GM18505 (cell line): Measurements from ENCODE around the gene ORAI3.
A peak's percentile ranks its signal among the peaks of the same experiment; 100 is the strongest.
"Not testable (repeated sequence)": the region's sequence is repeated elsewhere in the genome, so short reads cannot be mapped to it uniquely, and the experiment has no call there.

Experiments
- ATAC-seq: cut with Tn5 transposase; IDR thresholded peaks from one replicate; pipeline ENCODE4 v1.9.1; 2021; ENCODE audit not compliant: unreplicated experiment
- POLR2A ChIP-seq: IDR thresholded peaks from 4 replicates; pipeline ENCODE4 v1.6.1; 2011; ENCODE audit warnings: borderline replicate concordance; ENCODE audit not compliant: insufficient read depth, insufficient read length; ENCODE audit errors: extremely low read depth

Gene ORAI3

DNA sequence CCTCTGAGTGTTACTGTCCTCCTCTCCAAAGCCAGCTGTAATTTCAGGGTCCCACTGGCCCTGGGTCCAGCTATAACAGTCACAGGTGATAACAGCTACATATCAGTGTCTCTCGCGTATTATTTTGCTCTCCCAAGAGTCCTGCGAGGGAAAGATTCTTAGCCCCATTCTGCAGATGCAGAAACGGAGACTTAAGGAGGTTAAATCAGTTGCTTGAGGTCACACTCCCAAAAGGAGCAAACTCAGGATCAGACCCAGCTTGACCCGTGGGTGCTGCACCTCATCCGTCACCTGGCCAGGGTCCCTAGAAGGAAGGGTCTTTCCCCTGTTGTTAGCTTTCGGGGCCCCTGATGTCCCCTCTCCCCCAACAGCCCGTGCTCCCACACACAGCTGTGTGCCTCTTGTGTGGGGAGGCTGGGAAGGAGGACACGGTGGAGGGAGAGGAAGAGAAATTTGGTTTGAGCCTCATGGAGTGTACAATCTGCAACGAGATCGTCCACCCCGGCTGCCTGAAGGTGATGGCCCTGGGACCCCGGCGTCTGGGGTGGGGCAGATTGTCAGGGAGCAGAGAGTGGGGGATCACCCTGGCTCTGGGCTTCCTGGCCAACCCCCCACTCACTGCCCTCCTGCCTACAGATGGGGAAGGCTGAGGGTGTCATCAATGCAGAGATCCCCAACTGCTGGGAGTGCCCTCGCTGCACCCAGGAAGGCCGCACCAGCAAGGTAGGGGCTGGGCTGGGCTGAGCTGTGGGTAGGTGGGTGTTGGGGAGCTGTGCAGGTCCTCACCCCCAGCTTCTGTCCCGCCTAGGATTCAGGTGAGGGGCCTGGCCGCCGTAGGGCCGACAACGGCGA is 21.7 kb upstream of the ORAI3 start:
- ATAC-seq, result no peak
- TF ChIP-seq POLR2A, result no peak

DNA sequence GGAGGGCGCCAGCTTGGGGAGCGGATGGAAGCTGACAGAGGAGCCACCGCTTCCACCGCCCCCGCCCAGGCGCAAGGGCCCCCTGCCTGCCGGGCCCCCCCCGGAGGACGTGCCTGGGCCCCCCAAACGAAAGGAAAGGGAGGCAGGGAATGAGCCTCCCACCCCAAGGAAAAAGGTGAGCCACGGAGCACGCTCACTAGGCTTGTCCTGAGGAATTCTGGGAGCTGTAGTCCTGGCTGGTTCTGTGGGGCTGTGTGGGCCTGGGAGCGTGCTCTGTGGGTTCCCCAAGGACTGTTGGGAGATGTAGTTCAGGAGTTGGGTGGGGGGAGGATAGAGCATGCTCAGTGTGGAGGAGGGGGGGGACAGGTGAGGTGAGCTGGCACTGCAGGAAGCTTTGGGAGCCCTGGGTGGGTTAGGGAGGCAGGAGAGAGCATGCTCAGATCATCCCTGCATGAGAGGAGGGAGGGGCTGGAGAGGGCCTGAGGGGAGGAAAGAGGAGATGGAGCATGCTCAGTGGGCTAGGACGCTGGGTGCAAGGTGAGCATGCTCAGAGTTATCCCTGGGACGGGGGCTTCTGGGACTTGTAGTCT is 21.0 kb upstream of the ORAI3 start:
- TF ChIP-seq POLR2A, result no peak
- no peak for ATAC-seq

DNA sequence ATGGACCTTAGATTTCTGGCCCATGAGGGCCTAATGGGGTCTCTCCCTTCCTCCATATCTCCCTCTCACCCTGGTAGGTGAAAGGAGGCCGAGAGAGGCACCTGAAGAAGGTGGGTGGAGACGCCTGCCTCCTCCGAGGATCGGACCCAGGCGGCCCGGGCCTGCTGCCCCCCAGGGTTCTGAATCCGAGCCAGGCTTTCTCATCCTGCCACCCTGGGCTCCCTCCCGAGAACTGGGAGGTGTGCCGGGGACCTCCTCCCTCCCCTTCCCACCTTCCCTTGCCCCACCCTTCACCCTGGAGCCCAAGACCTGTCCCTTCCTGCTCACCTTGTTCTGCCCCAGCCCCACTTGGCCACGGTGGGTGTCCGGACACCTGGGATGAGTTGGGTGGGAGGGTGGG is 20.5 kb upstream of the ORAI3 start:
- ATAC-seq, result no peak
- no peak for TF ChIP-seq POLR2A

DNA sequence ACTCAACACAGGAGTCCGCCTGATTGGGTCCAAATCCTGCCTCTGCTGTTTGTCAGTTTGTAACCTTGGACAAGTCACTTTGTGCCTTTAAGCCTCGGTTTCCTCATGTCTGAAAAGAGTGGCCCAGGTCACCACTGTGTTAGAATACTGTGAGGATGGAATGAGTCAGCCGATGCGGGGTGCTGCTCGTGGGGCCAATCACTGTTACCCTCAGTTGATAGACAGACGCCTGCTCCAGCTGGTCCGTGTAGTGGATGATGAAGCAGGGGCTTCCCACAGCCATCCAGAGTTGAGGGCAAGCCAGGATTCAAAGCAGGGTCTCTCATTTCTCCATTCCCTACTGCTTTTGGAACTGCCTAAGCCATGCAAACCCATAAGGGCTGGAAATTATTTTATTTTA is 19.7 kb upstream of the ORAI3 start:
- no peak for TF ChIP-seq POLR2A
- no peak for ATAC-seq

DNA sequence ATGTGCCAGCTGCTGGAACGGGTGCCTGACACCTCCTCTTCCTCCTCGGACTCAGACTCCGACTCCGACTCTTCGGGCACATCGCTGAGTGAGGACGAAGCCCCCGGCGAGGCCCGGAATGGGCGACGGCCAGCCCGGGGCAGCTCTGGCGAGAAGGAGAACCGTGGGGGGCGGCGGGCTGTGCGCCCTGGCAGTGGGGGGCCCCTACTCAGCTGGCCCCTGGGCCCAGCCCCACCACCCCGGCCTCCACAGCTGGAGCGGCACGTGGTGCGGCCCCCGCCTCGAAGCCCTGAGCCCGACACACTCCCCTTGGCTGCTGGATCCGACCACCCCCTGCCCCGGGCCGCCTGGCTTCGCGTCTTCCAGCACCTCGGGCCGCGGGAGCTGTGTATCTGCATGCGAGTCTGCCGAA is 18.7 kb upstream of the ORAI3 start:
- ATAC-seq, result no peak
- no peak for TF ChIP-seq POLR2A

DNA sequence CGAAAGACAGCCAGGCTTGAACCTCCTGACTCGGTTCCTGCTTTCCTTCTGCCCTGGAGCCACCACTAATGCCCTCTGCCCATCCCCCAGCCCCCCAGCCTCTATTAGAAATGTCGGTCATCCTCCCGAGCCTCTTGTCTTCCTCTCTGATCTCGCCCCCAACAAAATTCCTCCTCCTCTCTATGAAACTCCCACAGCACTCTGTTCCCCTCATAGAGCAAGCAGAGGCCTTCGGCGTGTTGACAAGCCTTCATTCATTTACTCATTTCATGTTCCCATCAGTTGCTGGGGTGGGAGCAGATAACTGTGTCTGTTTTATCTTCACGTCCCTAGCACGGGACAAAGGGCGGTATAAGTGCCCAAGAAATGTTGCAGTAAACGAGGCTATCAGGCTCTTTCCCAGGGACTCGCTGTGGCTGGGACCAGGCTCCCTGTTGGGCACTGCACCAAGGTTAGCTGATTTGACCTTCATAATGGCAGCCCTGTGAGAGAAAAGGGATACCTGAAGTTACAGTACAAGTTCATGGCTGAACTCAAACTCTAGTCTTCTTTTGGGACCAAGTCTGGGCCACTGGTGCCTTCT is 17.7 kb upstream of the ORAI3 start:
- ATAC-seq, result no peak
- no peak for TF ChIP-seq POLR2A

DNA sequence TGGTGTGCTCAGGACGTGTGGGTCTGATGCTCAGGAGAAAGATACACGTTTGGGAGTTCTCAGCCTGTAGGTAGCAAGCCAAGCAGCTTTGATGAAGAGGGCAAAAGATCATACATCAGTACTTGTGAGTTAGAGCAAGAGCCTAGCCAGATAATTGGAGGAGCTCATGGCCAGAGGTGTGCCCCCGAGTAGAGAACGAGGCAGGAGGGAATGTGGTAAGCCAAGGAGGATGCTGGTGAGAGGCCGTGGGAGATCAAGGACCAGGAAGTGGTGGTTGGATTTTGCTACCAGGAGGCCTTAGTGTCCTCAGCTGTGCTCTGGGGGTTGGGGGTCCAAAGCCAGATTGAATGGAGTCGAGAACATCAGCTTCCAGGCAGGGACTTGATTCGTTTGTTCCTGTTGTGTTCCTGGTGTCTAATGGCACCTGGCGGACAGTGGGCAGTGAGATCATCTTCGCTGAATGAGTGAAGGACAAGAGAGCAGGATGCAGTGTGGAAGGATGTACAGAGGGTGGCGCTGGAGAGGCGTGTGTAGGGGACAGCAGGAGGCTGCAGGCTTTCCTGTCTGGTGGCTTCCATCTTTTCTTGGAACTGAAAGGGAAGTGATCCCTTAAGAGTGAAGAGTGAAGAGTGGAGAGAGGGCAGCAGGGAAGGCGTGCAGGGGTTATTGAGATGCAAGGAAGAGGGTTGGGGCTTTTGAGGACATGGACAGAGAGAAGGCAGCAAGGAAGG is 13.9 kb upstream of the ORAI3 start:
- no peak for ATAC-seq
- no peak for TF ChIP-seq POLR2A

DNA sequence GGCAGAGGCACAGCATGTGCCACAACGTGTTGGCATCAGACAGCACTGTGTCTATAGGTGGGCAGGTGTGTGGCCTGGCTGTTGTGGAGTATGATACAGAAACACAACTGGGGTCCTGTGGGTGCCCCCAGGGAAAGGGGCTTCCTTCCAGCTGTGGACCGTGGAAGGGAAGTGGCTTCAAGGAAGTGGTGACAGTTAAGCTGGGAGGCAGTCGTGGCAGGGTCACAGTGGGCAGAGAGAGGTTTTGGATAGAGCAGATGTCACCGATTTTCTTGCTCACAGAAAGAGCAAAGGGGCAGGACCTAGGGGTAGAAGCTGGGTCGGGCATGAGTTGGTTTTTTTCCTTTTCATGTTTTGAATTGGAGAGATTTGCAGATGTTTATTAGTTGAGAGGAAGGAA is 11.2 kb upstream of the ORAI3 start:
- TF ChIP-seq POLR2A, result no peak
- no peak for ATAC-seq

DNA sequence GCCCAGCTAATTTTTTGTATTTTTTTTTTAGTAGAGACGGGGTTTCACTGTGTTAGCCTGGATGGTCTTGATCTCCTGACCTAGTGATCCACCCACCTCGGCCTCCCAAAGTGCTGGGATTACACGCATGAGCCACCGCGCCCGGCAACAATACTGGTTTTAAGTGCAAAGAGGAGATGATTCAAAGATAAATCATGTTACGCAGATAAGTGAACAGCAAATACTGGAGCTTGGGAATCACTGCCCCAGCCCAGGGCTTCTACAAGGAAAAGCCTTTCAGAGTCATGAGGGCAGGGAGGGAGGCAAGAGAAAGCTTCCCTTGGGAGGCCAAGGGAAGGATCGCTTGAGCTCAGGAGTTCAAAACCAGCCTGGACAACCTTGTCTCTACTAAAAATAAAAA is 9.3 kb upstream of the ORAI3 start:
- ATAC-seq, result not testable (repeated sequence)

DNA sequence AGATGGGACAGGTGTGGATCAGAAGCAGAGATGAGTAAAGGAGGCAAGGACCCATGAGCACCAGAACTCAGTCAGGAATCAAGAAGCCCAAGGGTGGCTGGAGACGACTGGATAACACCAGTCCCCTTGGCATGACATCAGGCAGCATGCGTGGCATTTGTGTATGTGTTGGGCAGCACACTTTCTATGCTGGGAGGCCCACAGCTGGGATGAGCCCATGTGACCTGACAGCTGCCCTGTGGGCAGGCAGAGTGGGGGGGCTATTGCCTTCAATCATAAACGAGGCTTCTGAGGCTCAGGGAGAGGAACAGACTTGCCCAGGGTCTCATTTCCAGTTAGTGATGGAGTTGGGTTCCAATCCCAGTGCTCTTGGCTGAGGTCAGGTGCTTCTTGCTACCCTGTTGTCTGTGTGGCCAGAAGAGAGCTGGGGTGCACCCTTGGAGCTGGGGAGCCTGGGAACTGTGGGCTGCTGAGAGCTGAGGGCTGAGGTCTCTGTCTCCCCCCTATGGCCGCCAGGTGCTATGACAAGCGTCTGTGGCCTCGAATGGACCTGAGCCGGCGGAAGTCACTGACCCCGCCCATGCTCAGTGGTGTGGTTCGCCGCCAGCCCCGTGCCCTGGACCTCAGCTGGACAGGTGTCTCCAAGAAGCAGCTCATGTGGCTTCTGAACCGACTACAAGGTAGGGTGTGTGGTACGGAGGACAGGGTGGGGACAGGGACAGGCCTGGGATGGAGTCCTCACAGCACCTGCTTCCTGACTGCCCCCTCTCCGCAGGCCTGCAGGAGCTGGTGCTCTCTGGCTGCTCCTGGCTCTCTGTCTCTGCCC is 7.1 kb upstream of the ORAI3 start:
- TF ChIP-seq POLR2A, result no peak

DNA sequence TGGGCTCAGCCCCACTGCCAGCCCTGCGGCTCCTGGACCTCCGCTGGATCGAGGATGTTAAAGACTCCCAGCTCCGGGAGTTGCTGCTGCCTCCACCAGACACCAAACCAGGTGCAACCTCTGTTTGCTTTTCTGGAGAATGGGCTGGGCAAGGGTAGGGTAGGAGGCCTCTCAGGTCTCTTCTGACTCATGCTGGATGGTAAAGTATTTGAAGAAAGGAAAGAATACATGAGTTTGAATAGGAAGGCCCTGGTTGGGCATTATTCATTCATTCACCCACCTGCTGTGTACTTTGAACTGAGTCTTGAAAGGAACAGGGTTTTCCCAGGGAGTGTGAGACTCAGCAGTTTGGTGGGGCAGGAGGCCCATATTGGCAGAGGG is 6.5 kb upstream of the ORAI3 start:
- TF ChIP-seq POLR2A, result no peak
- ATAC-seq, result peak; percentile 7

More for the DNA sequence above, 7.1 kb upstream of the ORAI3 start:
- ATAC-seq, result peak; percentile 72

DNA sequence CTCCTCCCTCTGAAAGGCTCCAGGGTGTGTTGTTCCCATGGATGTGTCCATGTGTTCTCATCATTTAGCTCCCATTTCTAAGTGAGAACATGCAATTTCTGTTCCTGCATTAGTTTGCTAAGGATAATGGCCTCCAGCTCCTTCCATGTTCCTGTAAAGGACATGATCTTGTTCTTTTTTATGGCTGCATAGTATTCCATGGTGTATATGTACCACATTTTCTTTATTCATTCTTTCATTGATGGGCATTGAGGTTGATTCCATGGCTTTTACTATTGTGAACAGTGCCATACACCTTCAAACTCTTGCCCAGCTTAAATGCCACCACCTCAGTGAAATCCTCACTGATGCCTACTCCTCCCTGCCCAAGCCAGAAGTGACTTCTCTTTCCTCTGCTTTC is 4.5 kb upstream of the ORAI3 start:
- no peak for ATAC-seq
- no peak for TF ChIP-seq POLR2A
